PC-9 (cell line): ENCODE results near the gene DBP. TPM values are rescaled to one million over a fixed set of nuclear protein-coding genes. Genes with fewer than 3 reads are reported as not detected.
"Not testable (repeated sequence)": the region's sequence is repeated elsewhere in the genome, so short reads cannot be mapped to it uniquely, and the experiment has no call there.

ENCODE experiments used
- BruUV-seq: library from RNA; stranded (reverse); fragments of 400-500 nt; replicated peaks from 2 replicates; lab custom pipeline; 2021; lab: Mats Ljungman, UMichigan
- CTCF ChIA-PET: fragments of 300-600 bp; sonication (Branson Sonifier 250); formaldehyde crosslinking; loops from one replicate; lab custom pipeline; 2022; ENCODE audit warnings: antibody characterized with exemption; lab: Charles Lee
- POLR2A ChIA-PET: fragments of 300-600 bp; sonication (Branson Sonifier 250); formaldehyde crosslinking; loops from one replicate; lab custom pipeline; 2022; ENCODE audit warnings: antibody characterized with exemption; ENCODE audit not compliant: unreplicated experiment; lab: Charles Lee
- DNase-seq, 2 experiments: peaks; one replicate each; pipeline versions ENCODE4 v3.0.0 to v3.0.0-alpha.2; 2015 to 2022; ENCODE audit warnings: mixed read lengths in 1 of 2
- H2AFZ ChIP-seq: fragments of 200-600 bp; sonication (generic); 2 replicates; pipeline ENCODE4 v1.8.1; 2017; ENCODE audit warnings: antibody characterized with exemption
- H3F3A ChIP-seq: fragments of 200-600 bp; sonication (generic); 2 replicates; pipeline ENCODE4 v1.8.1; 2017; ENCODE audit warnings: antibody characterized with exemption, mild to moderate bottlenecking, low read depth; ENCODE audit not compliant: insufficient read depth
- H3K27ac ChIP-seq: fragments of 200-600 bp; sonication (generic); 2 replicates; pipeline ENCODE4 v1.6.1; 2016; ENCODE audit warnings: mixed run types
- H3K27me3 ChIP-seq: fragments of 200-600 bp; sonication (generic); 2 replicates; pipeline ENCODE4 v1.6.1; 2016; ENCODE audit warnings: low read depth, mixed run types; ENCODE audit not compliant: insufficient read depth
- H3K36me3 ChIP-seq: fragments of 200-600 bp; sonication (generic); 2 replicates; pipeline ENCODE4 v1.6.1; 2016; ENCODE audit warnings: low read depth, mixed run types
- H3K4me1 ChIP-seq: fragments of 200-600 bp; sonication (generic); replicated peaks from 2 replicates; pipeline ENCODE4 v1.6.1; 2016; ENCODE audit warnings: mixed run types; ENCODE audit not compliant: insufficient read depth
- H3K4me2 ChIP-seq: fragments of 200-600 bp; sonication (generic); 2 replicates; pipeline ENCODE4 v1.6.1; 2017; ENCODE audit warnings: mixed run types
- H3K4me3 ChIP-seq: fragments of 200-600 bp; sonication (generic); 2 replicates; pipeline ENCODE4 v1.6.1; 2016; ENCODE audit warnings: mixed run types
- H3K79me2 ChIP-seq: fragments of 200-600 bp; sonication (generic); 2 replicates; pipeline ENCODE4 v1.6.1; 2017; ENCODE audit warnings: low read depth, mixed run types
- H3K9me2 ChIP-seq: fragments of 200-600 bp; sonication (generic); 2 replicates; pipeline ENCODE4 v1.8.1; 2017; ENCODE audit warnings: mild to moderate bottlenecking; ENCODE audit not compliant: insufficient read depth
- H3K9me3 ChIP-seq: fragments of 200-600 bp; sonication (generic); 2 replicates; pipeline ENCODE4 v1.8.1; 2016; ENCODE audit warnings: low read depth; ENCODE audit not compliant: insufficient read depth
- H4K20me1 ChIP-seq: fragments of 200-600 bp; sonication (generic); 2 replicates; pipeline ENCODE4 v1.8.1; 2017; ENCODE audit not compliant: insufficient read depth
- EZH2 ChIP-seq: fragments of 200-600 bp; sonication (generic); IDR thresholded peaks from 2 replicates; pipeline ENCODE4 v1.8.0; 2017; ENCODE audit warnings: antibody characterized with exemption, low read depth
- intact Hi-C: fragments of 100-400 bp; cut with micrococcal nuclease; formaldehyde crosslinking; loops from one replicate; pipeline ENCODE4 v1.10.0; 2022; ENCODE audit not compliant: unreplicated experiment
- total RNA-seq: library from RNA; stranded (reverse); gene quantifications from 2 replicates; pipeline ENCODE4 v1.2.3, GENCODE V29; 2021
- TF ChIP-seq, protein P1 (sequence below): fragments of 200-600 bp; sonication (generic); conservative IDR thresholded peaks from 2 replicates; pipeline ENCODE4 v1.6.1; 2017; ENCODE audit warnings: mixed run types, antibody characterized with exemption, mild to moderate bottlenecking, moderate library complexity

Gene DBP
- total RNA-seq, 1 experiment from 2014 or later, result 48.2 TPM

DNA sequence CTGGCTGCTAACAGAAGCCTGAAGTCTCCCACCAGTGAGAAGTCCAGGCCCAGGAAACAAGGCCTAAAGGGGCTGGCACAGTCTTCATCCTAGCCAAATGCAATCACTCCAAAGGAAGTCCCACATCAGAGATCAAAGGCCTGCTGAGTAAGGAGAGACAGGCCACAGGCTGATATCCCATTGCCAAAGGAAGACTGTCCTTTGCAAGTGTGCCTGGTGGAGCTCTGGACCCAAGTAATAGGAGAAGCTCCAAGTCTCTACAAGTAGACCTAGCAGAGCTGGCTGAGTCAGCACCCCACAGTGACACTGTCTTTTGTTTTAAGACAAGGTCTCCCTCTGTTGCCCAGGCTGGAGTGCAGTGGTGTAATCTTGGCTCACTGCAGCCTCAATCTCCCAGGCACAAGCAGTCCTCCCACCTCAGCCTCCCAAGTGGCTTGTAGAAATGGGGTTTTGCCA, 4.5 kb downstream of the DBP start:
- Histone ChIP-seq H3K4me3 (no peak overlapping the region), H2AFZ (no peak overlapping the region), H3K79me2 (peaks cover 11% of the 10 kb centered on the region), H3K9me3 (no peaks in the 10 kb centered on the region), H4K20me1 (no peaks in the 10 kb centered on the region), H3F3A (peaks cover 64% of the 10 kb centered on the region), H3K4me2 (no peak overlapping the region), H3K27me3 (no peaks in the 10 kb centered on the region), H3K27ac (no peak overlapping the region), H3K9me2 (no peaks in the 10 kb centered on the region), H3K36me3 (no peaks in the 10 kb centered on the region; the same call in 1 of the 2 replicates), H3K4me1 (peaks cover 30% of the 10 kb centered on the region)
- intact Hi-C loops, result no loop called here
- no peak for DNase-seq
- CTCF ChIA-PET, result no interaction called here
- no TSS peak for BruUV-seq
- POLR2A ChIA-PET, result no interaction called here
- TF ChIP-seq, protein P1, sequence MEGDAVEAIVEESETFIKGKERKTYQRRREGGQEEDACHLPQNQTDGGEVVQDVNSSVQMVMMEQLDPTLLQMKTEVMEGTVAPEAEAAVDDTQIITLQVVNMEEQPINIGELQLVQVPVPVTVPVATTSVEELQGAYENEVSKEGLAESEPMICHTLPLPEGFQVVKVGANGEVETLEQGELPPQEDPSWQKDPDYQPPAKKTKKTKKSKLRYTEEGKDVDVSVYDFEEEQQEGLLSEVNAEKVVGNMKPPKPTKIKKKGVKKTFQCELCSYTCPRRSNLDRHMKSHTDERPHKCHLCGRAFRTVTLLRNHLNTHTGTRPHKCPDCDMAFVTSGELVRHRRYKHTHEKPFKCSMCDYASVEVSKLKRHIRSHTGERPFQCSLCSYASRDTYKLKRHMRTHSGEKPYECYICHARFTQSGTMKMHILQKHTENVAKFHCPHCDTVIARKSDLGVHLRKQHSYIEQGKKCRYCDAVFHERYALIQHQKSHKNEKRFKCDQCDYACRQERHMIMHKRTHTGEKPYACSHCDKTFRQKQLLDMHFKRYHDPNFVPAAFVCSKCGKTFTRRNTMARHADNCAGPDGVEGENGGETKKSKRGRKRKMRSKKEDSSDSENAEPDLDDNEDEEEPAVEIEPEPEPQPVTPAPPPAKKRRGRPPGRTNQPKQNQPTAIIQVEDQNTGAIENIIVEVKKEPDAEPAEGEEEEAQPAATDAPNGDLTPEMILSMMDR, result no peak
- TF ChIP-seq EZH2, result no peak

DNA sequence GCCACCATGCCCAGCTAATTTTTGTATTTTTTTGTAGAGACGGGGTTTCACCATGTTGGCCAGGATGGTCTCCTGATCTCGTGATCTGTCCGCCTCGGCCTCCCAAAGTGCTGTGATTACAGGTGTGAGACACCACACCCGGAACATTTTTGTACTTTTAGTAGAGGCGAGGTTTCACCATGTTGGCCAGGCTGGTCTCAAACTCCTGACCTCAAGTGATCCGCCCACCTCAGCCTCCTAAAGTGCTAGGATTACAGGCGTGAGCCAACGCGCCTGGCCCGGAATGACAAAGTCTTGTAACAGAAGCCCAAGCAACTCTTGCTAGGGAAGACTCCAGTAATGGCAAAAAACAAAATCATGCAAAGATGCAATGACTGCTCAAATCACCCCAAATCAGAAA, 4.9 kb downstream of the DBP start:
- H3K4me2 ChIP-seq, CTCF ChIA-PET: not testable (repeated sequence)

DNA sequence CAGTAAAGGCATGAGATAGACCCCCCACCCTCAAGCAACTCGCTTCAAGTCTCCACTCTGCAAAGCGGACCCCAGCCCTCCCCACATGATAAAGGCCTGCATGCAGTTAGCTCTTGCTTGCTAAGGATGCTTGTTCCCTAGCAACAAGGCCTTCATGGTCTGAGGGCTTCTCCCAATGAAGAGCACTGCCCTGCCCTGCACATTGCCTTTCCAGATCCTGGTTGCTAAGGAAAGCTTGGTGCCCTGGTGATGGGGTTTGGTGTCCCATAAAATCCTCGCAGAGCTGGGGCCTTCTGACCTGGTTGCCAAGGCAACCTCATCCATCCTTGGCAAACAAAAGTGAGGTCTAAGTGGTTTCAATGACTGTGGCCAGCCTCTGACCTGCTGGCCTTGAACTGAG, 6.0 kb downstream of the DBP start:
- POLR2A ChIA-PET, result no interaction called here
- peaks cover 45% of the 10 kb centered on the region for H3K4me1 ChIP-seq

More for the DNA sequence above, 4.9 kb downstream of the DBP start:
- H3K9me2 ChIP-seq, H3K4me3 ChIP-seq, DNase-seq, H3K36me3 ChIP-seq, H4K20me1 ChIP-seq, H3K9me3 ChIP-seq, intact Hi-C loops, H2AFZ ChIP-seq, BruUV-seq, H3K27ac ChIP-seq, H3K27me3 ChIP-seq: not testable (repeated sequence)
- Histone ChIP-seq H3K79me2 (peaks cover 11% of the 10 kb centered on the region), H3F3A (peaks cover 68% of the 10 kb centered on the region), H3K4me1 (peaks cover 34% of the 10 kb centered on the region)
- POLR2A ChIA-PET, result interaction anchor here (0.6 kb wide), 1 partner anchor 268 kb away, joined by 6 read pairs; the partner anchor contains the start of gene SYNGR4

More for the DNA sequence above, 6.0 kb downstream of the DBP start:
- Histone ChIP-seq H4K20me1 (no peaks in the 10 kb centered on the region), H2AFZ (no peak overlapping the region), H3K4me2 (no peak overlapping the region), H3K9me2 (no peaks in the 10 kb centered on the region), H3K27me3 (no peaks in the 10 kb centered on the region), H3K9me3 (no peaks in the 10 kb centered on the region), H3F3A (peaks cover 70% of the 10 kb centered on the region), H3K79me2 (peaks cover 6% of the 10 kb centered on the region), H3K27ac (no peak overlapping the region), H3K4me3 (no peak overlapping the region), H3K36me3 (no peaks in the 10 kb centered on the region; the same call in 1 of the 2 replicates)
- CTCF ChIA-PET, result no interaction called here
- DNase-seq, result no peak
- intact Hi-C loops, result no loop called here
- BruUV-seq, result no TSS peak
- TF ChIP-seq, protein P1, result no peak
- no peak for TF ChIP-seq EZH2
